NCI-H1105 (cell line): ENCODE results near the gene PDLIM4.

Experiments
- DNase-seq: peaks from one replicate; lab custom pipeline; 2025; lab: John Stamatoyannopoulos, UW

PDLIM4 gene

GRCh38 chr5:132283423-132284043 is 26.0 kb downstream of the PDLIM4 start:
- DNase-seq: no peak

DNA sequence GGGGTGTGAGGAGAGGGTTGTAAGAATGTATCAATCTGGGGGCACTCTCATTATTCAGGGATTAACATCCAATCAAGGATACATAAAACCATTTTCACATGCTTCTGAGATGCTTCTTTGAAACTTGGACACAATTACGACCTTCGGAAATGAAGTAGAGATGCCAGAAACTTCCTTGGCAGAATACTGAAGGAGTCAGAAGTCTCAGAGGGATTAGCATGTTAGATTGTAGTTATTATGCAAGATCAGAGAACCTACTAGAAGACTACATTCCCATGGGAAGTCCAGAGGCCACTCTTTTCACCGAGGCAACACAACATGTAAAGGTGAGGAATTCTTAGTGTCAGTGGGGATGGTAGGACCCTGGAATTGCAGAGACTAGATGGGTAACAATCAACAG is 31.6 kb downstream of the PDLIM4 start:
- DNase-seq: no peak

GRCh38 chr5:132291026-132291425 is 33.5 kb downstream of the PDLIM4 start:
- DNase-seq: no peak

GRCh38 chr5:132293066-132293991 is 35.8 kb downstream of the PDLIM4 start:
- peak; percentile 72 for DNase-seq

DNA sequence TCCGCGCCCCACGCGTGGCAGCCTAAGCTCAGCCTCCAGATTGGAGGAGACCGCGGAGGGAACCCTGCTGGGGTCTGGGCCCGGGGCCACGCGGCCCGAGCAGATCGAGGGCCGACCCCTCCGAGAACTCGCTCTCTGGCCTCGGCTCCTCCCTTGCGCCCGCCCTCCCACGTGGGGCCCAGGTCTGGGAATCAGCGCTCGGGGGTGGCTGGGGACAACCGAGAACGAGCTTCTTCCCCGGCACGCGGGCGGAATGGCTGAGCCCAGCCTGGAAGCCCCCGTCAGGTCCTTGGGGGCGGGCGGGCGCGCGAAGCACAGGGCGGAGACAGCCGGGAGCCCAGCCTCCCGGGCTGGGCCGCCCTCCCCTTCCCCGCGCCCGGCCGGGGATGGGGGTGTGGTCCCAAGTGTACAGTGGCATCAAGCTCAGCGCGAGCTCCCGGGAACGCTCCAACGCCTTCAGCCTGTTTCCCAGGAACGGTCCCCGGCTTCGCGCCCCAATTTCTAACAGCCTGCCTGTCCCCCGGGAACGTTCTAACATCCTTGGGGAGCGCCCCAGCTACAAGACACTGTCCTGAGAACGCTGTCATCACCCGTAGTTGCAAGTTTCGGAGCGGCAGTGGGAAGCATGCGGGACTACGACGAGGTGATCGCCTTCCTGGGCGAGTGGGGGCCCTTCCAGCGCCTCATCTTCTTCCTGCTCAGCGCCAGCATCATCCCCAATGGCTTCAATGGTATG is 36.7 kb downstream of the PDLIM4 start, which contains the start of gene SLC22A4:
Gene SLC22A4 (plus strand): TSS at position 403 of the 736 bp plus-strand sequence. CDS start 223 bp downstream, at position 626.
- DNase-seq: peak; percentile 75

DNA sequence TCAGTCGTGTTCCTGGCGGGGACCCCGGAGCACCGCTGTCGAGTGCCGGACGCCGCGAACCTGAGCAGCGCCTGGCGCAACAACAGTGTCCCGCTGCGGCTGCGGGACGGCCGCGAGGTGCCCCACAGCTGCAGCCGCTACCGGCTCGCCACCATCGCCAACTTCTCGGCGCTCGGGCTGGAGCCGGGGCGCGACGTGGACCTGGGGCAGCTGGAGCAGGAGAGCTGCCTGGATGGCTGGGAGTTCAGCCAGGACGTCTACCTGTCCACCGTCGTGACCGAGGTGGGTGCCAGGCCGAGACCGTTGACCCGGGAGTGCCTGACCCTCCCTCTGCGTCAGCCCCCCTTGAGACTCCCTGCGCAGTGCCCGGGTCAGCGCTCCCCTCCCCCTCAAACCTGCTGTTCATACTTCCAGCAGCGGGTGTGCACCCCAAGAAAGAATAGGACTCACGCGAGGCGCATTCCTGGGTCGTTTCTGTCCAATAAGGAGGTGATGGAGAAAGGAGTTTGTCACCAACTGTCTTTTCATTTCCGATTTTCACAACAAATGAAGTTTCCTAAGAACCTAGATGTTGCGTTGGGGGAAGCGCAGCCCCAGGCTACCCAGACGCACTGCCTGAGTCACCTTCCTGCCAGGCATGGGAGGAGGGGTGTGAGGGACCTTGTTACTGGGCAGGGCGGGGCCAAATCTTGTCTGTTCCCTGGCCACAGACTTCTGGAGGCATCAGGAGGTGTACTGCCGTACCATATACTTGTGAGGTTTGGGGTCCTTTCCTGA is 37.4 kb downstream of the PDLIM4 start:
- DNase-seq: no peak

- DNase-seq: no peak
Measured at GRCh38 chr5:132295505-132296411, 38.3 kb downstream of the PDLIM4 start.

DNA sequence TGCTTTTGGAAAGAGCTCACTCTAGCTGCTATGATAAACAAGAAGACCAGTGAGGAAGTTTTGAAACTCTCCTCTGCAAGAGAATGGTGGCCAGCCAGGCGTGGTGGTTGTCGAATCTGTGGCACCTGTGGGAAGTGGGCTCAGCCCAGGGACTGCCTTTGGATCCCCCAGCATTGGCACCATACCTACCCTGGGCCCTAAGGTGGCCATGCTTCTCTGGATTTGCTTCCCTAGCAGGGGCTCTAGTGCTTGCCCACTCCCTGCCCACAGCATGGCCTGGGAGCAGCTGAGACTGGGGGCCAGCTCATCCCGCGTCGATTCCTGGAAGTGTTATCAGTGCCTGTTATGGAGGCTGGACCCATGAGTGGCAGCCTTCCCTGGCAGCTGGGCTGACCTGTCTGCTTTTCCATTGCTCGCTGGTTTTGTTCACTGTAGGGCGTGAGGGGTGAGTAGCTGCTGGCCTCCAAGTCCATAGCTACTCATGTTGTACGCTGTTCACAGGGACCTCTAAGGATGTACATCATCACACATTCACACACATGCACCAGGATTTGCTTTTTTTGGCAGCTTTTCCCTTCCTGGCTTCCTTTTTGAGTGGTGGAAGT is 39.0 kb downstream of the PDLIM4 start:
- DNase-seq: no peak

- no peak for DNase-seq
Measured at GRCh38 chr5:132297211-132297940, 39.9 kb downstream of the PDLIM4 start.

DNA sequence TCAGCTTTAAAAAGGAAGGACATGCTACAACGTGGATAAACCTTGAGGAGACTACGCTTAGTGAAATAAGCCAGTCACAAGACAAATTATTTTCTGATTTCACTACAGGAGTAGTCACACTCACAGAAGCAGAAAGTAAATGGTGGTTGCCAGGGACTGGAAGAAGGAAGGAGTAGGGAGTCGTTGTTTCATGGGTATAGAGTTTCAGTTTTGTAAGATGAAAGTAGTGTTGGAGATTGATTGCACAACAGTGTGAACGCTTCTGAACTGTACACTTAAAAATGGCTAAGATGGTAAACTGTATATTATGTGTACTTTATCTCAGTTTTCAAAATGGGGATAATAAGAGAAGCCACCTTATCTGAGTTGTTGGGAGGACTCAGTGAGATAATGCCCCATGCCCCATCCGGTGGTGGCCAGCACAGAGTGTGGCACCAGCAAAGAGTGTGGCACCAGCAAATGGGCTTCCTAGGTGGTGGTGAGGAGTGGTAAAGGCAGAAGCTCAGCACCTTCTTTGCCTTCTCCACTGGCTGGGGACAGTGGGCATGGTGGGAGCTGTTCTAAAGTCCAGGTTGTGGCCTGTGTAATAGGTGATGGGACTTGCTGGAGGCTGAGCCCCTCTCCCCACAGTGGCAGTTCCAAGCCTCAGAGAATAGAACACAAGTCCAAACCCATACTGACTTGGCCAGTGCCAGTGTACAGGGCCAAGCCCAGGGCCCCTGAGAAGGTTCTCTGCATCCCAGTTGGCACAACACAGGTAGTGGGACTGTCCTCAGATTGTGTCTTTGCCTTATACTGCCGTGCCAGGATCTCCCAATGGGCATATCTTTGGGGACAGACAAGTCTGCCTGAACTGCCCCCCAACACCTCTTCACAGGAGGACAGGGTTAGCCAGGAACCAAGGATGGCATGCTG is 41.1 kb downstream of the PDLIM4 start:
- no peak for DNase-seq

- DNase-seq: no peak
Measured at GRCh38 chr5:132299917-132300316, 42.4 kb downstream of the PDLIM4 start.

DNA sequence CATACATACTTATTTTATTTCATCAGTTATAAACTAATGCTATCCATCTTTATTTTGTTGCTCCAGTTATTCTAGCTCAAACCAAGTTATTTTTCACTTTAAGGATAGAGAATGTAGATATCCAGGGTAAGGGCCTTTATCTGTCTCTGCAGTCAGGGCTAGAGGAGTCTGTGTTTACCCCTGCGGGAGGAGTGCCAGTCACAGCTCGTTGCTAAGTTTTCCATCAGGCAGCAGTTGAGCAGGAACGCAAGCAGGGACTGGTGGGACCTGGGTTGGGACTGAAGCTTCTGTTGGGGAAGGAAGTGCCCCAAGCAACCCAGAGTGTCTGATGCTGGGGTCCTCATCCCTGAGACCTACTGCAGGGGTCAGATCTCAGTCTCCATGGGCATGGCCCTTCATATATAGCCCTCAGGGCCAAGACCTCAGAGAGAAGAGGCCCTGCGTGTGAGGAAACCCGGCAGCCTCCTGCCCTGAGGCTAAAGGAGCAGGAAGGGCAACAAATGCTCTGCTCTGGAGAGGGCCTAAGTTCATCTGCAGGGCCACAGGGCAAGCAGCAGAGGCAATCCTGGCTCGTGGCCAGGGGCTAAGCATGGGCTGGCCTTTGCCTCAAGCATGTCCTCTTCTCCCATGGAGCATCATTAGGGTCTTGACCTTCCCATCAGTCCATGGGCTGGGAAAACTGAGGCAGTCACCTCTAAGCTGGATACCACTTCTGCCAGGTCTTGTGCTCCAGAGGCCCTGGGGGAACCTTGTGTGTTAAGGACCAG is 43.3 kb downstream of the PDLIM4 start:
- DNase-seq: no peak

- no peak for DNase-seq
Measured at GRCh38 chr5:132301344-132302271, 44.1 kb downstream of the PDLIM4 start.

DNA sequence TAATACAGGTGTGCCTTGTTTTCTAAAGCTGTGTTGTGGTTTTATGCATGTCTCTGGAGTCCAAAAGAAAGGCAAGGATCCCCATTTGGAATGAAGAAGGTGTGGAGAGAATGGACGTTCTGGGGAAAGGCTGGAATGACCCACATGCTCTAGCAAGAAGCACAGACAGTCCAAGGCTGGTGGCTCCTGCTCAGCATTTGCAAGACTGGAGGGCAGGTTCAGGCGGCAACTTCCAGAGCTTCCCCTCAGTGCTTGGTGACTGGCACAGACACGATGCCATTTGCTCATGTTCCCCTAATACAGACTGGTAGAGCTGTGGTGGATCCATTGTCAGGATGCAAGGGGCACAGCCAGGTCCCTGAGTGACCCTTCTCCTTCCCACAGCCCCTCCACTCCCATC is 44.9 kb downstream of the PDLIM4 start:
- no peak for DNase-seq

- DNase-seq: no peak
Measured at GRCh38 chr5:132303589-132303988, 46.1 kb downstream of the PDLIM4 start.

GRCh38 chr5:132305420-132305819 is 47.9 kb downstream of the PDLIM4 start:
- DNase-seq: no peak

GRCh38 chr5:132308701-132309100 is 51.2 kb downstream of the PDLIM4 start:
- no peak for DNase-seq
